DMS79 (cell line): ENCODE data around the gene BTBD10.

Source experiments
- DNase-seq: peaks from one replicate; lab custom pipeline; 2025; lab: John Stamatoyannopoulos, UW

The BTBD10 gene

DNA sequence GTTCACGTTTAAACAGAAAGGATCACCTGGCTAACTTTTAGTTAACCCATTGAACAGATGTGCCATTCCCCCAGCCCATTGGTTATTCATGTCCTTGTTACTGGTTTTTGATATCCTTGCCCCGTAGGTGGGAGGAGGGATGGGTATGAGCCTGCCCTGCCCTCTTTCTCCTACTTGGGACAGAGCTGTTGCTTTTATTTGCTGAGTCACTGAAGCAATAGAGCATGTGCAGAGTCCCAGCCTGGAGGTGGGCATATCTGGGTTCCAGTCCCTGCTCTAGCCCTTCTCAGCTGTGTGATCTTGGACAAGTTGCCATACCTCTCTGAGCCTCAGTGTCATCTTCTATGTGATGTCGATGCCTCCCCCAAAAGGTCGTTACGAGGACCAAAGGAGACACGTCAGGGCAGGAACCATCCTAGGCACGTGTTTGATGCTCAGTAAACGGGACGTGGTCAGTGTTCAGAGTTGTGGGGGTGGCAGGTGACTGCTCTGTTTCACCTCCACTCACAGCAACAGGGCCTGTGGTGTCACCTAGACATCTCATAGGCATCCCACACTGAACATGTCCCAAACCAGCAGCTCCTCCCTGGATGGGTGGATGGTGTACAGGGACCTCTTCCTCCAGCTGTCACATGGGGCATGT lies 124.5 kb downstream of the BTBD10 start:
- DNase-seq, result peak; percentile 37

DNA sequence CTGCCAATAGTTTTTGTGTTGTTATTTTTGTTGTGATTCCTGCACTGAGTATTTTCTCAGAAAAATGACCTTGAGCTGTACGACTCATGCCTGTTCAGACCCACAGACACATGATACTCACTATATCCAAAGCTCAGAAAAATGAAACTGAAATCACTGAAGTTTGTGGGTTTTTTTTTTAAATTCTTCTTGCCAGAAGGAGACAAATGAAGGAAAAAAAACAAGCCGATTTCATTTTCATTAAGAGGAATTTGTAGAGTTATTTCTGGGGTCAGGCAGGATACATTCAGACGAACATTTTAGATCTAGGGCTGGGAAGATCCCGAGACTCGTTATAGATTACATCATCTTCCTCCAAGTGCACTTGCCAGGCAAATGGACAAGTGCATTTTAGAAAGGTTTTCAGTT lies 125.0 kb downstream of the BTBD10 start:
- no peak for DNase-seq
